ENCODE data around the gene ENOPH1.

GRCh38 chr4:82489076-82489475 is 58.7 kb downstream of the ENOPH1 start:
- TF ChIP-seq CTCF (conservative IDR thresholded peaks at IDR 0.05; ENCODE audit: low read depth, low read length) (no peak), POLR2A (IDR thresholded peaks at IDR 0.05; ENCODE audit: low read depth, low read length) (no peak), ELK1 (IDR thresholded peaks at IDR 0.05; ENCODE audit: borderline replicate concordance, low read depth, low read length) (no peak), CEBPB (IDR thresholded peaks at IDR 0.05; ENCODE audit: low read depth, low read length) (no peak), FOS (IDR thresholded peaks at IDR 0.05; ENCODE audit: low read depth, low read length) (no peak), RCOR1 (IDR thresholded peaks at IDR 0.05; ENCODE audit: insufficient replicate concordance, low read length) (no peak), MXI1 (IDR thresholded peaks at IDR 0.05; ENCODE audit: borderline replicate concordance, low read depth, low read length) (no peak), RAD21 (IDR thresholded peaks at IDR 0.05; ENCODE audit: low read length) (no peak)
